Measurements from ENCODE around the gene SGMS1.

SGMS1 gene

DNA sequence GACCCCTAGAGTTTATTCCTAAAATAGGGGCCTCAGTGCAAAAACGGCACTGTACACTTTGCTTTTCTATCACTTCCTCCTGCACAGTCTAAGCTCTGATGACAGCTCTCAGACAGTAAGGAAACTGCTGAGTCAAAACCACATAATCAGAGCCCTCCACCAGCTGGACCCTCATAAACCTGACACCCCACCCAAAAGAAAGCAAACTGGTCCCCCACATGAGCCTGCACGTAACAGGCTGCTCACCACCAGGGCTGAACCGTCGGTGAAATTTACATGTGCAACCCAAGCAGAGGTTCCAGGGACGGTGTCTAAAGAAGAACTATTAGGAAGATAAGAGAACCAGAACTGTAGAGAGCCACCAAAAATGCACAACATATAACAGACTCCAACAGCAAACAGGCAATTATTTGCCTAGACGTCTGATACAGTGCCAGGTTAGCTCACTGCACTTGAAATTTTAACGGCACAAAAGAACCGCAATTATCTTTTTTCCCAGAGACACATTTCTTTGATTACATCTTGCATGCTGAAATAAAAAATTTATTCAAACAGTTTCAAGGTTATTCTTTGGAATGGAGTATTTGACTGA, 19.6 kb downstream of the SGMS1 start:
- H3K27me3 ChIP-seq (ENCODE audit: insufficient read depth, low read length), result no peaks in the 10 kb centered on the region
- peak overlapping the region; percentile 40 for H3K27ac ChIP-seq (ENCODE audit: low read depth, low read length, poor library complexity, severe bottlenecking)
- no peak overlapping the region for H2AFZ ChIP-seq (ENCODE audit: low read length)
- H3K4me1 ChIP-seq (ENCODE audit: insufficient read depth, low read length, severe bottlenecking), result peaks cover 30% of the 10 kb centered on the region
- H3F3A ChIP-seq (ENCODE audit: insufficient read depth, low read length), result no peaks in the 10 kb centered on the region
- H3K79me2 ChIP-seq (ENCODE audit: insufficient read depth, low read length), result no peaks in the 10 kb centered on the region
- H4K20me1 ChIP-seq (ENCODE audit: insufficient read depth, low read length), result no peaks in the 10 kb centered on the region
- no peaks in the 10 kb centered on the region for H3K36me3 ChIP-seq (ENCODE audit: insufficient read depth, low read length)
- H3K9me2 ChIP-seq (ENCODE audit: low read depth, low read length), result no peaks in the 10 kb centered on the region
- no peak for TF ChIP-seq EZH2 (IDR thresholded peaks at IDR 0.05; ENCODE audit: borderline replicate concordance, low read length)
- TF ChIP-seq, protein P1, sequence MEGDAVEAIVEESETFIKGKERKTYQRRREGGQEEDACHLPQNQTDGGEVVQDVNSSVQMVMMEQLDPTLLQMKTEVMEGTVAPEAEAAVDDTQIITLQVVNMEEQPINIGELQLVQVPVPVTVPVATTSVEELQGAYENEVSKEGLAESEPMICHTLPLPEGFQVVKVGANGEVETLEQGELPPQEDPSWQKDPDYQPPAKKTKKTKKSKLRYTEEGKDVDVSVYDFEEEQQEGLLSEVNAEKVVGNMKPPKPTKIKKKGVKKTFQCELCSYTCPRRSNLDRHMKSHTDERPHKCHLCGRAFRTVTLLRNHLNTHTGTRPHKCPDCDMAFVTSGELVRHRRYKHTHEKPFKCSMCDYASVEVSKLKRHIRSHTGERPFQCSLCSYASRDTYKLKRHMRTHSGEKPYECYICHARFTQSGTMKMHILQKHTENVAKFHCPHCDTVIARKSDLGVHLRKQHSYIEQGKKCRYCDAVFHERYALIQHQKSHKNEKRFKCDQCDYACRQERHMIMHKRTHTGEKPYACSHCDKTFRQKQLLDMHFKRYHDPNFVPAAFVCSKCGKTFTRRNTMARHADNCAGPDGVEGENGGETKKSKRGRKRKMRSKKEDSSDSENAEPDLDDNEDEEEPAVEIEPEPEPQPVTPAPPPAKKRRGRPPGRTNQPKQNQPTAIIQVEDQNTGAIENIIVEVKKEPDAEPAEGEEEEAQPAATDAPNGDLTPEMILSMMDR (IDR thresholded peaks at IDR 0.05; ENCODE audit: low read length), result no peak
- H3K4me3 ChIP-seq (ENCODE audit: low read depth, low read length, poor library complexity, severe bottlenecking), result peak overlapping the region; percentile 13
- no peaks in the 10 kb centered on the region for H3K9me3 ChIP-seq (ENCODE audit: low read length)
- peak overlapping the region; percentile 45 for H3K4me2 ChIP-seq (ENCODE audit: low read length)
- no peak overlapping the region for H3K9ac ChIP-seq (ENCODE audit: low read length)

GRCh38 chr10:50603151-50603850, 20.5 kb downstream of the SGMS1 start:
- H3K9me3 ChIP-seq (ENCODE audit: low read length), result no peaks in the 10 kb centered on the region
- H3F3A ChIP-seq (ENCODE audit: insufficient read depth, low read length), result no peaks in the 10 kb centered on the region
- peak overlapping the region; percentile 45 for H3K4me2 ChIP-seq (ENCODE audit: low read length)
- H3K9me2 ChIP-seq (ENCODE audit: low read depth, low read length), result no peaks in the 10 kb centered on the region
- no peak overlapping the region for H2AFZ ChIP-seq (ENCODE audit: low read length)
- no peaks in the 10 kb centered on the region for H3K27me3 ChIP-seq (ENCODE audit: insufficient read depth, low read length)
- no peaks in the 10 kb centered on the region for H3K79me2 ChIP-seq (ENCODE audit: insufficient read depth, low read length)
- peaks cover 30% of the 10 kb centered on the region for H3K4me1 ChIP-seq (ENCODE audit: insufficient read depth, low read length, severe bottlenecking)
- no peak overlapping the region for H3K4me3 ChIP-seq (ENCODE audit: low read depth, low read length, poor library complexity, severe bottlenecking)
- H3K9ac ChIP-seq (ENCODE audit: low read length), result no peak overlapping the region
- no peak overlapping the region for H3K27ac ChIP-seq (ENCODE audit: low read depth, low read length, poor library complexity, severe bottlenecking)
- no peaks in the 10 kb centered on the region for H3K36me3 ChIP-seq (ENCODE audit: insufficient read depth, low read length)
- TF ChIP-seq, protein P1 (IDR thresholded peaks at IDR 0.05; ENCODE audit: low read length), result no peak
- TF ChIP-seq EZH2 (IDR thresholded peaks at IDR 0.05; ENCODE audit: borderline replicate concordance, low read length), result no peak
- H4K20me1 ChIP-seq (ENCODE audit: insufficient read depth, low read length), result no peaks in the 10 kb centered on the region

DNA sequence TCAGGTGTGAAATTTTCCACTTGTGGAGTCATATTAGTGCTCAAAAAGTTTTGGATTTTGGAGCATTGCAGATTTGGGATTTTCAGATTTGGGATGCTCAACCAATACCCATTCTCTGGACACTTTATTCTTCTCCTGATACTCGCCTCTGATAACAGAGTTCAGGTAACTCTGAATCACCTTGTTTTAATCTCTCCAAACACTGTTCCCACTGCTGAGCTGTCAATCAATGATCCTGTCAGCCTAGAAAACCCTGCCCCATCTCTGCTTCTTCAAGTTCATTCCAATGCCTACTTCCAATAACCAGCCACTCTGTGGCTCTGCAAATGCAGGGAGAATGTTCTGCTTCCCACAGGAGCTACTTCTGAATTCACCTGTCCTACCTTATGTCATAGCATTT, 21.8 kb downstream of the SGMS1 start:
- no peak overlapping the region for H3K9ac ChIP-seq (ENCODE audit: low read length)
- TF ChIP-seq, protein P1 (IDR thresholded peaks at IDR 0.05; ENCODE audit: low read length), result no peak
- TF ChIP-seq EZH2 (IDR thresholded peaks at IDR 0.05; ENCODE audit: borderline replicate concordance, low read length), result no peak
- H3K4me3 ChIP-seq (ENCODE audit: low read depth, low read length, poor library complexity, severe bottlenecking), result no peak overlapping the region
- no peaks in the 10 kb centered on the region for H3K36me3 ChIP-seq (ENCODE audit: insufficient read depth, low read length)
- no peaks in the 10 kb centered on the region for H3K79me2 ChIP-seq (ENCODE audit: insufficient read depth, low read length)
- no peak overlapping the region for H2AFZ ChIP-seq (ENCODE audit: low read length)
- H3K4me2 ChIP-seq (ENCODE audit: low read length), result no peak overlapping the region
- H3K9me3 ChIP-seq (ENCODE audit: low read length), result no peaks in the 10 kb centered on the region
- H3K27me3 ChIP-seq (ENCODE audit: insufficient read depth, low read length), result no peaks in the 10 kb centered on the region
- H3F3A ChIP-seq (ENCODE audit: insufficient read depth, low read length), result no peaks in the 10 kb centered on the region
- H3K9me2 ChIP-seq (ENCODE audit: low read depth, low read length), result no peaks in the 10 kb centered on the region
- peaks cover 30% of the 10 kb centered on the region for H3K4me1 ChIP-seq (ENCODE audit: insufficient read depth, low read length, severe bottlenecking)
- no peaks in the 10 kb centered on the region for H4K20me1 ChIP-seq (ENCODE audit: insufficient read depth, low read length)
- H3K27ac ChIP-seq (ENCODE audit: low read depth, low read length, poor library complexity, severe bottlenecking), result no peak overlapping the region

Measured in OCI-LY1 (cell line).